ENCODE results near the gene ZNF433.

GRCh38 chr19:11970174-11970573 is 65.3 kb downstream of the ZNF433 start:
- no peak for TF ChIP-seq CTCF (IDR thresholded peaks at IDR 0.05; ENCODE audit: low read length)
- TF ChIP-seq EZH2 (IDR thresholded peaks at IDR 0.05; ENCODE audit: borderline replicate concordance, low read length), result no peak

All from OCI-LY1 (cell line).